Measurements from ENCODE around the gene STK33.

The STK33 gene

DNA sequence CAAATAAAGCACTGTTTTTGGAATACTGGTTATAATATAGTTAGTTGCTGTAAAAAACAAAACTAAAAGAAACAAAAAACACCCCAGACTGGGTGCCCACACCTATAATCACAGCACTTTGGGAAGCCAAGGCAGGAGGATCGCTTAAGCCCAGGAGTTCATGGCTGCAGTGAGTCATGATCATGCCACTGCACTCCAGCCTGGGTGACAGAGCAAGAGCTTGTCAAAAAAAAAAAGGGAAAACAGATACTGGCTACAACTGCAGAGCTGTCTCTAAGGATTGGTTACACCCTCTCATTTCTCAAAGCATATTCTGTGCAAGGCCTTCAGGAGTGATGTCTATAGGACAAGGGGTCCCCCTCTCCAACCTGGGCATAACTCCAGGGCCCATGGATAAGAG lies 14.6 kb upstream of the STK33 start:
- H3K36me3 ChIP-seq (ENCODE audit: control insufficient read depth in 2 of 2, insufficient read depth in 1 of 2, low read length in 2 of 2): no peaks in the 10 kb centered on the region
- no peak overlapping the region for H3K4me3 ChIP-seq (ENCODE audit: low read depth, low read length)
- ChIA-PET POLR2A (interaction anchor here (1.2 kb wide), 1 partner anchor 74 kb away, joined by 5 read pairs; the partner anchor contains the start of genes RPL27A and TRIM66), CTCF (no interaction called here)
- no peaks in the 10 kb centered on the region for H3K9me3 ChIP-seq (ENCODE audit: control insufficient read depth, insufficient read depth, low read depth, low read length)
- H3K4me1 ChIP-seq (ENCODE audit: control insufficient read depth, insufficient read depth, low read length): no peaks in the 10 kb centered on the region
- TF ChIP-seq ZBTB17 (tag by site-specific recombination; IDR thresholded peaks at IDR 0.05) (0 out of 2 replicates have a peak, but pooled peaks have one; percentile 19), FEZF1 (tag by site-specific recombination; IDR thresholded peaks at IDR 0.05) (no peak)
- TF ChIP-seq, protein P1, sequence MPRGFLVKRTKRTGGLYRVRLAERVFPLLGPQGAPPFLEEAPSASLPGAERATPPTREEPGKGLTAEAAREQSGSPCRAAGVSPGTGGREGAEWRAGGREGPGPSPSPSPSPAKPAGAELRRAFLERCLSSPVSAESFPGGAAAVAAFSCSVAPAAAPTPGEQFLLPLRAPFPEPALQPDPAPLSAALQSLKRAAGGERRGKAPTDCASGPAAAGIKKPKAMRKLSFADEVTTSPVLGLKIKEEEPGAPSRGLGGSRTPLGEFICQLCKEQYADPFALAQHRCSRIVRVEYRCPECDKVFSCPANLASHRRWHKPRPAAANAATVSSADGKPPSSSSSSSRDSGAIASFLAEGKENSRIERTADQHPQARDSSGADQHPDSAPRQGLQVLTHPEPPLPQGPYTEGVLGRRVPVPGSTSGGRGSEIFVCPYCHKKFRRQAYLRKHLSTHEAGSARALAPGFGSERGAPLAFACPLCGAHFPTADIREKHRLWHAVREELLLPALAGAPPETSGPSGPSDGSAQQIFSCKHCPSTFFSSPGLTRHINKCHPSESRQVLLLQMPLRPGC (tag by site-specific recombination; IDR thresholded peaks at IDR 0.05): no peak
- no peak overlapping the region for H3K27ac ChIP-seq (ENCODE audit: extremely low read depth, low read depth, low read length)

DNA sequence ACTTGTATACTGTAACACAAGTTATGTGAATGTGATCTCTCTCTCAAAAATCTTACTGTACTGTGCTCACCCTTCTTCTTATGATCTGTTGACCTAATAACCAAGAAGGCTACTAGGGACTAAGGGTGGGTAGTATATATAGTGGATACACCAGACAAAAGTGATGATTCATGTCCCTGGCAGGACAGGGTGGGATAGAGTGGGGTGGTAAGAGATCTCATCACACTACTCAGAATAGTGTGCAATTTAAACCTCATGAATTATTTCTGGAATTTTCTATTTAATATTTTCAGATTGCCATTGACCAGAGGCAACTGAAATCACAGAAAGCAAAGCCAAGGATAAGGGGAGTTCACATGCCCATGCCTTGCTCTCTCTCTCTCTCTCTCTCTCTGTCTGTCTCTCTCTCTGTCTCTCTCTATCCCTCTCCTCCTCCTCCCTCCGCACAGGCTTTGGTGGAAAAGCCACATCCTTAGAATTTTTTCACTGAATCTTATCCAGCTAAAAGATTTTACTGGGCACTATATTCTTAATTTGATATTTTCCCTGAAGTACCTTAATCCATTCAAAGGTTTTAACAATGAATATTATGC lies 12.0 kb upstream of the STK33 start:
- Histone ChIP-seq H3K4me1 (ENCODE audit: control insufficient read depth, insufficient read depth, low read length) (no peaks in the 10 kb centered on the region), H3K27ac (ENCODE audit: extremely low read depth, low read depth, low read length) (no peak overlapping the region), H3K9me3 (ENCODE audit: control insufficient read depth, insufficient read depth, low read depth, low read length) (no peaks in the 10 kb centered on the region), H3K36me3 (ENCODE audit: control insufficient read depth in 2 of 2, insufficient read depth in 1 of 2, low read length in 2 of 2) (no peaks in the 10 kb centered on the region), H3K4me3 (ENCODE audit: low read depth, low read length) (no peak overlapping the region)
- CTCF ChIA-PET: interaction anchor here (0.7 kb wide), 1 partner anchor 483 kb away, joined by 3 read pairs; no protein-coding TSS in a partner anchor
- POLR2A ChIA-PET: interaction anchor here (1.3 kb wide), 1 partner anchor 82 kb away, joined by 3 read pairs; no protein-coding TSS in a partner anchor
- no peak for TF ChIP-seq ZNF501 (tag by site-specific recombination; IDR thresholded peaks at IDR 0.05)
- no peak for TF ChIP-seq ZNF548 (tag by site-specific recombination; IDR thresholded peaks at IDR 0.05)
- peak; percentile 56; the same call in 1 of the 2 replicates for TF ChIP-seq ZNF596 (tag by site-specific recombination; IDR thresholded peaks at IDR 0.05)
- no peak for TF ChIP-seq ZNF324 (tag by site-specific recombination; IDR thresholded peaks at IDR 0.05)

GRCh38 chr11:8604078-8604723 lies 10.2 kb upstream of the STK33 start:
- Histone ChIP-seq H3K36me3 (ENCODE audit: control insufficient read depth in 2 of 2, insufficient read depth in 1 of 2, low read length in 2 of 2) (no peaks in the 10 kb centered on the region), H3K4me3 (ENCODE audit: low read depth, low read length) (no peak overlapping the region), H3K9me3 (ENCODE audit: control insufficient read depth, insufficient read depth, low read depth, low read length) (no peaks in the 10 kb centered on the region), H3K4me1 (ENCODE audit: control insufficient read depth, insufficient read depth, low read length) (no peaks in the 10 kb centered on the region), H3K27ac (ENCODE audit: extremely low read depth, low read depth, low read length) (no peak overlapping the region)
- ChIA-PET CTCF (interaction anchor here (0.6 to 1.4 kb wide), 8 partner anchors 8 to 310 kb away, joined by 3 to 4 read pairs (median 4); no protein-coding TSS in a partner anchor), POLR2A (interaction anchor here (0.5 to 0.6 kb wide), 2 partner anchors 83 to 198 kb away, joined by 4 read pairs; no protein-coding TSS in a partner anchor)
- peak; percentile 65; the same call in 1 of the 2 replicates for TF ChIP-seq ZBTB21 (tag by site-specific recombination; IDR thresholded peaks at IDR 0.05)
- TF ChIP-seq ZNF335 (tag by site-specific recombination; conservative IDR thresholded peaks at IDR 0.05): 0 out of 2 replicates have a peak, but pooled peaks have one; percentile 28
- peak; percentile 41; the same call in 1 of the 2 replicates for TF ChIP-seq ZNF664 (tag by site-specific recombination; IDR thresholded peaks at IDR 0.05)
- peak; percentile 91 for TF ChIP-seq ZBTB48 (tag by site-specific recombination; IDR thresholded peaks at IDR 0.05)
- no peak for TF ChIP-seq ZNF2 (tag by site-specific recombination; IDR thresholded peaks at IDR 0.05)
- peak; percentile 47; the same call in 1 of the 2 replicates for TF ChIP-seq ZBTB17 (tag by site-specific recombination; IDR thresholded peaks at IDR 0.05)
- TF ChIP-seq ZNF629 (tag by site-specific recombination; IDR thresholded peaks at IDR 0.05): peak; percentile 59
- TF ChIP-seq YY1 (tag by site-specific recombination; IDR thresholded peaks at IDR 0.05): no peak
- 0 out of 2 replicates have a peak, but pooled peaks have one; percentile 58 for TF ChIP-seq TRIM28 (IDR thresholded peaks at IDR 0.05; ENCODE audit: borderline replicate concordance, low read length)

DNA sequence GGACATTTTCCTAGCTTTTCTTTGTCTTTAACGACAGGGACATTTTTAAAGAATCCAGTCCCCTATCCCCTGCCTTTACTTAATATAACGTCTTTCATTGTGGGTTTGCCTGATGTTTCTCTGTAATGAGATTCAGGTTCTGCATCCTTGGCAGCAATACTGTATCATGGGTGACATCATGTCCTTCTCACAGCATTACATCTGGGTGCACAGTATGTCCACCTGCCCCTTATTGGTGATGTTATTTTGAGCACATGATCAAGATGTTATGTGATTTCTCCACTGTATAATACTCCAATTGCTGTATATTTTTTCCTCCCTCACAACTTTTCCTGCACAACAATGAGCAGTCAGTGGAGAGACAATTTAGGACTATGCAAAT lies 9.7 kb upstream of the STK33 start:
- ChIA-PET CTCF (interaction anchor here (0.5 to 1.7 kb wide), 7 partner anchors 8 to 377 kb away, joined by 3 to 10 read pairs (median 4); partner anchors contain the start of gene STK33), POLR2A (interaction anchor here (0.5 kb wide), 1 partner anchor 83 kb away, joined by 4 read pairs; no protein-coding TSS in a partner anchor)
- TF ChIP-seq ZNF114 (tag by site-specific recombination; IDR thresholded peaks at IDR 0.05): no peak
- 0 out of 2 replicates have a peak, but pooled peaks have one; percentile 22 for TF ChIP-seq ZNF146 (tag by site-specific recombination; IDR thresholded peaks at IDR 0.05)
- H3K9me3 ChIP-seq (ENCODE audit: control insufficient read depth, insufficient read depth, low read depth, low read length): no peaks in the 10 kb centered on the region
- H3K27ac ChIP-seq (ENCODE audit: extremely low read depth, low read depth, low read length): no peak overlapping the region
- no peaks in the 10 kb centered on the region for H3K36me3 ChIP-seq (ENCODE audit: control insufficient read depth in 2 of 2, insufficient read depth in 1 of 2, low read length in 2 of 2)
- H3K4me3 ChIP-seq (ENCODE audit: low read depth, low read length): no peak overlapping the region
- H3K4me1 ChIP-seq (ENCODE audit: control insufficient read depth, insufficient read depth, low read length): no peaks in the 10 kb centered on the region

Data from HEK293 (cell line).